Activated T-cell treated with anti-CD3 and anti-CD28 coated beads, Interleukin-2, amount 50 U/mL, for 4 hours (primary cell): ENCODE results near the gene C1orf174. TPM values are rescaled to one million over a fixed set of nuclear protein-coding genes. Genes with fewer than 3 reads are reported as not detected.

ENCODE experiments used
- ATAC-seq, 2 donors: fragments of 200-7000 bp; cut with Tn5 transposase; one replicate each; pipeline ENCODE4 v1.10.0; 2021
- DNase-seq: peaks from one replicate; pipeline ENCODE4 v3.0.0-alpha.2; 2020
- H3K27me3 Mint-ChIP-seq: one replicate; pipeline ENCODE4 v1.8.0; 2021; ENCODE audit warnings: low read depth, mixed read lengths
- H3K36me3 Mint-ChIP-seq: one replicate; pipeline ENCODE4 v1.8.0; 2022; ENCODE audit warnings: mixed read lengths; ENCODE audit not compliant: insufficient read depth
- H3K4me1 Mint-ChIP-seq: one replicate; pipeline ENCODE4 v1.8.0; 2021; ENCODE audit warnings: low read depth, mixed read lengths
- H3K4me3 Mint-ChIP-seq: one replicate; pipeline ENCODE4 v1.8.0; 2021; ENCODE audit warnings: mild to moderate bottlenecking, moderate library complexity, mixed read lengths
- H3K9me3 Mint-ChIP-seq: one replicate; pipeline ENCODE4 v1.8.0; 2021; ENCODE audit warnings: mixed read lengths
- total RNA-seq, 3 donors: library from RNA; stranded (reverse); gene quantifications; one replicate each; pipeline ENCODE4 v1.2.1, GENCODE V29; 2021

C1orf174 gene
- 10 to 100 TPM; 55.0 to 61.8 (median 60.5) TPM for total RNA-seq

- peak within 1 kb of the TSS; percentile 89 for H3K4me3 Mint-ChIP-seq
- H3K27me3 Mint-ChIP-seq, result no peaks in the 10 kb centered on the region
- H3K4me1 Mint-ChIP-seq, result peaks cover 46% of the 10 kb centered on the region
- peak; percentile 92 for DNase-seq
- peak; percentile 82 to 85 for ATAC-seq
- peaks cover 16% of the 10 kb centered on the region for H3K9me3 Mint-ChIP-seq
- H3K36me3 Mint-ChIP-seq, result peaks cover 15% of the 10 kb centered on the region
Observed at GRCh38 chr1:3900150-3900968, at the start of gene C1orf174. Gene C1orf174, minus strand, starts transcription at chr1:3900272. Its CDS starts 86 bp downstream, at chr1:3900186.

DNA sequence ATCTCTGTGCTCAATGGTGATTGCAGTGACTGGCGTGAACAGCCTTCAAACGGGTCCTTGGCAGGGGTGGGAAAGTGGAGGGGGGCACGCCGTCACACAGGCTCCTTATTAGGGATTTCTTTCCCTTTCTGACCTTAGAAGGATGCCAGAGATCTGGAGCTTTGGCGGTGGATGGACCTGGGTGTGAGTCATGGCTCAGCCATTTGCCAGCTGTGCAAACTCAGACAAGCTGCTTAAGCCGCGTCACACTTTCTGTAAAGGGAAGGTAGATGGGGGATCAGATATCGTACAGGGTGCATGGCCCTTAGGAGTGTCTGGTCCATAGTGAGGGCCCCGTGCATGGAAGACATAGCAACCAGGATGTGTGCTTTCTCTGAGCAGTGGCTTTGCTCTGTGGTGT, 48.3 kb upstream of the C1orf174 start:
- no peaks in the 10 kb centered on the region for H3K36me3 Mint-ChIP-seq
- H3K9me3 Mint-ChIP-seq, result no peaks in the 10 kb centered on the region
- H3K4me1 Mint-ChIP-seq, result no peaks in the 10 kb centered on the region
- no peak overlapping the region for H3K4me3 Mint-ChIP-seq
- ATAC-seq (no peak), DNase-seq (no peak)
- H3K27me3 Mint-ChIP-seq, result peaks cover 40% of the 10 kb centered on the region

DNA sequence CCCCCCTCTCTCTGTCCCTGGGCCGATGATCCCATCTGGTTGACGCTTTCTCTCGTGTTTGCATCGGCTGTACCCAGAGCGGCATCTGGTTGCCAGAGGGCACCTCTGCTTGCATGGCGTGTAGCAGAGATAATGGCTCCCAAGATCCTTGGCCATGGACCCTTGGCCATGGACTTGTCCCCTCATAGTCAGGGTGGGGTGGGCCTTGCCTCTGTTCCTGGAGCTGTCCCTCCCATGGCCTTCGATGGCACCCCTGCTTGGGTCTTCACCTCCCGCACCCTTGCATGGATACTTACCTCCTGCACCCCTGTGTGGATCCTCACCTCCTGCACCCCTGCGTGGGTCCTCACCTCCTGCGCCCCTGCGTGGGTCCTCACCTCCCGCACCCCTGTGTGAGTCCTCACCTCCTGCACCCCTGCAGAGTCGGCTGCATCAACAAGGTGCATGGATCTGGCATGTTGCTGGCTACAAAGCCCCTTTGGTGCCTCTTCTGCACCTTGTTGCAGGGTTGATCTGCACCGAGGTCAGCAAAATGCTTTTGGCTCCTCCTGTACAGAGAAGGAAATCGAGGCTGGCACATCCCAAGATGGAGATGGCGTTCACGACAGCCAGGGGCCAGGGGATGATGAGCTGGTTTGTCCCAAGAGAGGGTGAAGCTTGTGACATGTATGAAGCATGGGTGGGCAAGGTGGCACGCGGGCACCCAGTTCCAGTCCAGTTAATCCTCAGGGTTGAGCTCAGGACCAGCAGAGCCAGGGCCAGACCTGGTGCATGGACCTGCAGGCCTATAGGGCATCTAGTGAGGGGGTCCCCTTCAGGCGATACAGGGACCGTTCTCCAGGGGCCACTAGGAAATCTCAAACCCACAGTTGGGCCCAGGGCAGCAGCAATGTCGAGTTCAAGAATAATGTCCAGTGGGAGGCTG, 46.1 kb upstream of the C1orf174 start:
- H3K27me3 Mint-ChIP-seq, result peaks cover 29% of the 10 kb centered on the region

GRCh38 chr1:3945222-3945621, 45.1 kb upstream of the C1orf174 start:
- Mint-ChIP-seq H3K9me3 (no peaks in the 10 kb centered on the region), H3K4me1 (no peaks in the 10 kb centered on the region), H3K36me3 (no peaks in the 10 kb centered on the region), H3K27me3 (peaks cover 27% of the 10 kb centered on the region), H3K4me3 (no peak overlapping the region)
- ATAC-seq (no peak), DNase-seq (no peak)

More for the DNA sequence above, 46.1 kb upstream of the C1orf174 start:
- ATAC-seq (no peak), DNase-seq (no peak)
- Mint-ChIP-seq H3K4me1 (no peaks in the 10 kb centered on the region), H3K36me3 (no peaks in the 10 kb centered on the region), H3K4me3 (no peak overlapping the region), H3K9me3 (no peaks in the 10 kb centered on the region)

- no peaks in the 10 kb centered on the region for H3K36me3 Mint-ChIP-seq
- H3K4me1 Mint-ChIP-seq, result no peaks in the 10 kb centered on the region
- DNase-seq (no peak), ATAC-seq (no peak)
- no peaks in the 10 kb centered on the region for H3K9me3 Mint-ChIP-seq
- H3K4me3 Mint-ChIP-seq, result no peak overlapping the region
- peaks cover 26% of the 10 kb centered on the region for H3K27me3 Mint-ChIP-seq
Observed at GRCh38 chr1:3944578-3945125, 44.6 kb upstream of the C1orf174 start.

- DNase-seq (no peak), ATAC-seq (no peak)
- Mint-ChIP-seq H3K9me3 (no peaks in the 10 kb centered on the region), H3K4me1 (no peaks in the 10 kb centered on the region), H3K36me3 (no peaks in the 10 kb centered on the region), H3K4me3 (no peak overlapping the region), H3K27me3 (peaks cover 27% of the 10 kb centered on the region)
Observed at GRCh38 chr1:3943806-3944577, 43.9 kb upstream of the C1orf174 start.

DNA sequence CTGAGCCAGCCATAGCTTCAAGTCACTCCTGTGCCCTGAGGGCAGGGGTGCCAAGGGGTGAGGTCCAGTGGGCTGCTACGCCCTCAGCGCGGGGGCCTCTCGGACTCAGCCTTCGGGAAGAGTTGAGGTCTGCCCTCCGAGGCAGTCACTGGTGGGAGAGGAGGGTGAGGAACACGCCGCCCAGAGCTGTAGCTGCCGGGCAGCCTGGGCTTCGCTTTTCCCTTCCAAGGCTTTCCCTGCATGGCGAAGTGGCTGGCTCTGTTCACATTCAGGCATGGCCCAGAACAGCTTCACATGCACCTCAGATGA, 43.0 kb upstream of the C1orf174 start:
- Mint-ChIP-seq H3K36me3 (no peaks in the 10 kb centered on the region), H3K9me3 (peaks cover 3% of the 10 kb centered on the region), H3K4me1 (no peaks in the 10 kb centered on the region), H3K4me3 (no peak overlapping the region), H3K27me3 (peaks cover 20% of the 10 kb centered on the region)
- DNase-seq (no peak), ATAC-seq (no peak)

DNA sequence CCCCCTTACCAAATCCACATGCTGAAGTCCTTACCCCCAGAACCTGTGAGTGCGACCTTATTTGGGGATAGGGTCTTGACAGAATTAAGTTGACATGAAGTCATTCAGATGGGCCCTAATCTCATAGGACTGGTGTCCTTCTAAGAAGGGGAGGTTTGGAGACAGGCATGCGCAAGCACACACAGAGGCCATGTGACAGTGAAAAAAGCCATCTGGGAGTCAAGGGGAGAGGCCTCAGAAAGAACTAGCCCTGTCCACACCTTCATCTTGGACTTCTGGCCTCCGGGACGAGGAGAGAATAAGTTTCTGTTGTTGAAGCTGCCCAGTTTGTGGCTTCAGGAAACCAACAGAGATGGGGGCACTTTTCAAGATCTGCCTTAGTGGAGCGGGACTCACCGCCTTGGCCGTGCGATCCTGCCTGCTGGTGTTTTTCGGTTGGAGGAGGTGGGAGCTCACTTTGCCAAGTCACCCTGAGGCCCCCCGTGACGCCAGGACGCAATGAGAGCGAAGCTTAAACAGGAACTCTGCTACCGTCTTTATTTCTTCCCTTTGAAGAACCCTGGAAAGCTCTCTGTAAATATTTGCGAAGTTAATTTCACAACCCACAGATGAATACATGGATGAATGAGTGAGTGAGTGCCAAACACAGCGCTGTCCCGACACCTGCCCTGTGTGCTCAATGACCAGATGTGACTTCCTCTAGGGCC, 42.5 kb upstream of the C1orf174 start:
- H3K27me3 Mint-ChIP-seq, result peaks cover 15% of the 10 kb centered on the region
- no peaks in the 10 kb centered on the region for H3K36me3 Mint-ChIP-seq
- no peak overlapping the region for H3K4me3 Mint-ChIP-seq
- peaks cover 3% of the 10 kb centered on the region for H3K9me3 Mint-ChIP-seq
- no peaks in the 10 kb centered on the region for H3K4me1 Mint-ChIP-seq
- no peak for ATAC-seq
- DNase-seq, result no peak

DNA sequence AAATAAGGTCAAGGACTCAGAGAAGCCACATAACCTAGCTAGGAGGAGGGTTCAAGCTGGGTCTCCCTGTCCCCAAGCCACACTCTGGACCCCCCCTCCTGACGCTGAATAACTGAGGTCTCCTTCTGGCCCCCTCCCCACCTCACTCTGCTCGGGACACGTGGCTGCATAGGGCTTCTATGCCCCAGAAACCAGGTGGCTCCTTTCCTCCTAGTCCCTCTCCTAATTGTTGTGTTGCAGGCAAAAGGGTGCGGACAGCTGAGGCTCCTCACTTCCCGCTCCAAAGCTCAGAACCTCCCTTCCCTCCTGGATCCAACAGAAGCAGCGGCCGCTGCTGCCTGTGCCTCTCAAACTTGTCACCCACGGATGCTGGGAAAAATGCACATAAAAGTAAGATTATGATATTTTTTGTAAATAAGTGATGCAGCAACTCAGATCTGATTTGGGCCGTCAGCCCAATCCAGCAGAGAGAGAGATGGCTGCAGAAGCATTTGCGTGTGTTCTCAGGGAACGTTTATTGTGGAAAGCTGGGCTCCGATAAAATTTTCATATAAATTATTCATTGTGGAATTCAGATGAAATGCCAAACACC, 40.8 kb upstream of the C1orf174 start:
- peaks cover 8% of the 10 kb centered on the region for H3K9me3 Mint-ChIP-seq
- peaks cover 14% of the 10 kb centered on the region for H3K27me3 Mint-ChIP-seq
- no peak overlapping the region for H3K4me3 Mint-ChIP-seq
- no peak for DNase-seq
- no peak for ATAC-seq
- H3K4me1 Mint-ChIP-seq, result no peaks in the 10 kb centered on the region
- H3K36me3 Mint-ChIP-seq, result no peaks in the 10 kb centered on the region

DNA sequence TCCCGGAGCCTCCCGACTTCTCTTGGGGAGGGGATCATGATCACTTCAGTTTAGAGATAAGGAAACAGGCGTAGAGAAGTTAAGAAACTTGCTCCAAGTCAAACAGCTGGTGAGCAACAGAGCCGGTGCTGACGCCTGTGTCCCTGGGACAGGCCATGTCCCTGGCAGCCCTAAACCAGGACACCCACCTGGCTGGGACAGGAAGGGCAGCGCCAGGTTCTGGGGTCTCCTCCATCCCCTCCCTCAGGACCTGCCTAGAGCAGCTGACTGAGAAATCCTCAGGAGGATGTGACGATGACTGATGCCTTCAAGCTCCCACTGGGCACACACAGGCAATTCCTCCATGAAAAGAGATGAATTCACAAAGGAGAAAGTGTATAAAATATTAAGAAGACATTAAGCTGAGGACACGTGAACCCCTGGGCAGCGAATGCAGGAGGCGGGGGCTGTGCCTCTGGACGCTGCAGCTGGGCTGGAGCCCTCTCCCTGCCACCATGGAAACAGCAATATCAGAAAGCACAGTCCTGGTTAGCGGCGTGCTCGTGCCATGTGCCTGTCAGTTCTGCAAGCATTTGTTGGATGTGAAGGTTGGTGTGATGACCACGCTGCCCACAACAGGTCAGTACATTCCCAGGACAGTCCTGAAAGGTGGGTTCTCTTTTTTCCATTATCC, 40.1 kb upstream of the C1orf174 start:
- DNase-seq, result no peak
- Mint-ChIP-seq H3K9me3 (peaks cover 8% of the 10 kb centered on the region), H3K36me3 (no peaks in the 10 kb centered on the region), H3K4me1 (no peaks in the 10 kb centered on the region), H3K27me3 (peaks cover 18% of the 10 kb centered on the region), H3K4me3 (no peak overlapping the region)
- ATAC-seq, result no peak

- H3K36me3 Mint-ChIP-seq, result no peaks in the 10 kb centered on the region
- no peak for DNase-seq
- no peaks in the 10 kb centered on the region for H3K4me1 Mint-ChIP-seq
- H3K4me3 Mint-ChIP-seq, result no peak overlapping the region
- no peak for ATAC-seq
- peaks cover 21% of the 10 kb centered on the region for H3K27me3 Mint-ChIP-seq
- peaks cover 8% of the 10 kb centered on the region for H3K9me3 Mint-ChIP-seq
Observed at GRCh38 chr1:3939242-3940080, 39.4 kb upstream of the C1orf174 start.

DNA sequence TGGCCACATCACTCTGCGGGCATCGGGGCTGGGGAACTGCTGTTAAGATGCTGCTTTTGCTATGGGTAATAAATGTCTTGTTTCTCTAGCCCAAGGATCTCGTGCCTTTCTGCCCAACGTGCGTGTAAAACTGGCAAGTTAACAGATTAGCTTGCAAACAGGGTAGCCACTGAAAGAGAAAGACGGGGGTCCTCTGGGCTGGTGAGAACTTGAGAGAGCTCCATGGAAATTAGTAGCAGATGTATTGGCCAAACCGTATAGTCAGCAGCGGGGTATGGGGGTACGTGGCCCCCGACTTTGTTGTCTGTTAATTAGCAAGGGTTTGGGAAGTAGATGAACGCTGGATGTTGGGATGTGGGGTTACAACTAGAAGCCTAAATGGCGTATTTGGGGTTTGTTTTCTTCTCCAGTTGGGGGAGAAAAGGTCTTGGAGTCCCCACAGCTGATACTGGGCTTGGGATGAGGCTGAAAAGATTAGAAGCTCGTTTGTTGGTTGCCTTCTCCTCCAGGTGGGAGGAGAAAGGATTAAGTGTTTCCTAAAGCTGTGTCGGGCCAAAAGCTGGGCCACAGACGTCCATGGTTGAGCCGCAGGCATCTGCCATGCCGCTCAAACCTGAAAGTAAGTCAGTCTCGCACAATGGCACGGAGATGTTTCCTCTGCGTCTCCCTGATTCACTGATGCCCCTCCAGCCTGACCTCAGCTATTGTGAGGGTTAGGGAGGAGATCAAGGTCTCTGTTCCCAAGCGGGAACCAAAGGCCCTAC, 32.3 kb upstream of the C1orf174 start:
- Mint-ChIP-seq H3K4me3 (no peak overlapping the region), H3K9me3 (peaks cover 5% of the 10 kb centered on the region), H3K4me1 (no peaks in the 10 kb centered on the region), H3K36me3 (no peaks in the 10 kb centered on the region), H3K27me3 (peaks cover 16% of the 10 kb centered on the region)
- no peak for ATAC-seq
- no peak for DNase-seq
